ENCODE measurements around the gene FLNB. TPM values are rescaled to one million over a fixed set of nuclear protein-coding genes. Genes with fewer than 3 reads are reported as not detected.

The FLNB gene
- total and polyA plus RNA-seq, 9 of the 15 experiments (the other 6 are each of a cell fraction or from before 2014, with no cell fraction given): 9.4 to 48.1 (median 25.6) TPM

GRCh38 chr3:58157700-58158099 is 149.5 kb downstream of the FLNB start (continued):
- no peak for TF ChIP-seq TFAP4 (CRISPR knock-in tag; IDR thresholded peaks at IDR 0.05; ENCODE audit: borderline replicate concordance)
- TF ChIP-seq POLR2A (conservative IDR thresholded peaks at IDR 0.05): no peak
- no peak for TF ChIP-seq ZNF445 (CRISPR knock-in tag; IDR thresholded peaks at IDR 0.05; ENCODE audit: low read depth)
- TF ChIP-seq, protein P1, sequence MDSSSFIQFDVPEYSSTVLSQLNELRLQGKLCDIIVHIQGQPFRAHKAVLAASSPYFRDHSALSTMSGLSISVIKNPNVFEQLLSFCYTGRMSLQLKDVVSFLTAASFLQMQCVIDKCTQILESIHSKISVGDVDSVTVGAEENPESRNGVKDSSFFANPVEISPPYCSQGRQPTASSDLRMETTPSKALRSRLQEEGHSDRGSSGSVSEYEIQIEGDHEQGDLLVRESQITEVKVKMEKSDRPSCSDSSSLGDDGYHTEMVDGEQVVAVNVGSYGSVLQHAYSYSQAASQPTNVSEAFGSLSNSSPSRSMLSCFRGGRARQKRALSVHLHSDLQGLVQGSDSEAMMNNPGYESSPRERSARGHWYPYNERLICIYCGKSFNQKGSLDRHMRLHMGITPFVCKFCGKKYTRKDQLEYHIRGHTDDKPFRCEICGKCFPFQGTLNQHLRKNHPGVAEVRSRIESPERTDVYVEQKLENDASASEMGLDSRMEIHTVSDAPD (CRISPR knock-in tag; IDR thresholded peaks at IDR 0.05): no peak
- TF ChIP-seq CHD1 (IDR thresholded peaks at IDR 0.05; ENCODE audit: low read length): no peak
- no peak for TF ChIP-seq MBD1 (CRISPR knock-in tag; IDR thresholded peaks at IDR 0.05)
- no peak for TF ChIP-seq CBX1 (IDR thresholded peaks at IDR 0.05; ENCODE audit: low read depth)
- no peak for TF ChIP-seq NONO (IDR thresholded peaks at IDR 0.05; ENCODE audit: low read depth in 2 of 2, low read length in 1 of 2)

Data from K562 (cell line).